ENCODE results near the gene PREPL.

Gene PREPL

DNA sequence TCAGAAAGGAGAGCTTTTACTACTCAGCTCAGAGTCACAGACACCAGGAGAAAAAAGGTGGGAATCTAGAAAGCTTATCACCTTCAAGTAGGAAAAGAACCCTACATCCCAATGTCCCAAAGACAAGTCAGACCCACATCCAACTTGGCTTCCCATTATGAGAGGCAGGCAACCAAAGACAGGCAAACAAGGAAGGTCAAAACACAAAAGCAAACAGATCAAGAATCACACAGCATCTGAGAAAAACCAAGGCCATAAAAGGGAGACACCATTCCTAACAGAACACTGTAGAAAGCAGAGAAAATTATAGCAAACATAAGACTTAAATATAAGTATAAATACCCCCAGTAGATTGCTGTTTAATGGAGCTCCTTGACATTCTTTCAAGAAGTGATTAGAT, 45.3 kb downstream of the PREPL start:
- Histone ChIP-seq H3K9me3 (ENCODE audit: control insufficient read depth, insufficient read depth, low read depth, low read length) (no peaks in the 10 kb centered on the region), H3K36me3 (ENCODE audit: control insufficient read depth in 2 of 2, insufficient read depth in 1 of 2, low read length in 2 of 2) (peaks cover 12 to 49% of the 10 kb centered on the region in 2 experiments), H3K27ac (ENCODE audit: extremely low read depth, low read depth, low read length) (no peak overlapping the region), H3K4me3 (ENCODE audit: low read depth, low read length) (no peak overlapping the region), H3K4me1 (ENCODE audit: control insufficient read depth, insufficient read depth, low read length) (no peaks in the 10 kb centered on the region)
- TF ChIP-seq ZNF629 (tag by site-specific recombination; IDR thresholded peaks at IDR 0.05) (no peak), ZNF585B (tag by site-specific recombination; IDR thresholded peaks at IDR 0.05) (no peak)
- TF ChIP-seq, protein P1, sequence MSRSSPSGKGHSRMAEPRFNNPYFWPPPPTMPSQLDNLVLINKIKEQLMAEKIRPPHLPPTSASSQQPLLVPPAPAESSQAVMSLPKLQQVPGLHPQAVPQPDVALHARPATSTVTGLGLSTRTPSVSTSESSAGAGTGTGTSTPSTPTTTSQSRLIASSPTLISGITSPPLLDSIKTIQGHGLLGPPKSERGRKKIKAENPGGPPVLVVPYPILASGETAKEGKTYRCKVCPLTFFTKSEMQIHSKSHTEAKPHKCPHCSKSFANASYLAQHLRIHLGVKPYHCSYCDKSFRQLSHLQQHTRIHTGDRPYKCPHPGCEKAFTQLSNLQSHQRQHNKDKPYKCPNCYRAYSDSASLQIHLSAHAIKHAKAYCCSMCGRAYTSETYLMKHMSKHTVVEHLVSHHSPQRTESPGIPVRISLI (tag by site-specific recombination; IDR thresholded peaks at IDR 0.05): no peak
- CTCF ChIA-PET: interaction anchor here (0.6 to 0.9 kb wide), 2 partner anchors 272 to 416 kb away, joined by 3 read pairs; no protein-coding TSS in a partner anchor
- POLR2A ChIA-PET: no interaction called here

DNA sequence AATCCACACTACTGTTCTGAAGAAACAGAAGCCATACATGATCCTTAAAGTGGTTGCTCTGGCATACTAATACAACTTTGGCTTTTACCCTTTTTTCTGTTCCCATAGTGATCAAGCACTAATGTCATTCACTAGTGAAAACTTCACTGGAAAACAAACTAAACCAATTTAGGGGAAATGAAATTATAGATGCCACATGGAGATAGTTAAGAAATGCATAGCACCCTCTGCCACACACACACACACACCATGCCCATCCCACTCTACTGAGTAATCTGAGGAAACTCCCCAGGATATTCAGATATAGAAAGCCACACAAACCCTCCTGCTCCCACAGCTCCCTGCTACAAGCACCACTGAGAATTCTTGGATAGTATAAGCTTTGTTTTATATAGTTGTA, 46.9 kb downstream of the PREPL start:
- no peak overlapping the region for H3K4me3 ChIP-seq (ENCODE audit: low read depth, low read length)
- H3K36me3 ChIP-seq (ENCODE audit: control insufficient read depth in 2 of 2, insufficient read depth in 1 of 2, low read length in 2 of 2): peaks cover 7 to 35% of the 10 kb centered on the region in 2 experiments; a peak in 2 of 3 replicates
- H3K9me3 ChIP-seq (ENCODE audit: control insufficient read depth, insufficient read depth, low read depth, low read length): no peaks in the 10 kb centered on the region
- CTCF ChIA-PET: interaction anchor here (0.5 kb wide), 1 partner anchor 165 kb away, joined by 3 read pairs; no protein-coding TSS in a partner anchor
- no peak overlapping the region for H3K27ac ChIP-seq (ENCODE audit: extremely low read depth, low read depth, low read length)
- TF ChIP-seq YY2 (tag by site-specific recombination; IDR thresholded peaks at IDR 0.05) (no peak), ZNF350 (tag by site-specific recombination; IDR thresholded peaks at IDR 0.05) (no peak), ZNF837 (tag by site-specific recombination; IDR thresholded peaks at IDR 0.05) (no peak), ZNF138 (tag by site-specific recombination; IDR thresholded peaks at IDR 0.05; ENCODE audit: borderline replicate concordance) (no peak), ZBTB7A (tag by site-specific recombination; IDR thresholded peaks at IDR 0.05; ENCODE audit: low read depth) (no peak), ZNF596 (tag by site-specific recombination; IDR thresholded peaks at IDR 0.05) (no peak), ZIC2 (tag by site-specific recombination; IDR thresholded peaks at IDR 0.05) (no peak), ZNF16 (tag by site-specific recombination; IDR thresholded peaks at IDR 0.05; ENCODE audit: low read depth) (no peak)
- TF ChIP-seq, protein P2, sequence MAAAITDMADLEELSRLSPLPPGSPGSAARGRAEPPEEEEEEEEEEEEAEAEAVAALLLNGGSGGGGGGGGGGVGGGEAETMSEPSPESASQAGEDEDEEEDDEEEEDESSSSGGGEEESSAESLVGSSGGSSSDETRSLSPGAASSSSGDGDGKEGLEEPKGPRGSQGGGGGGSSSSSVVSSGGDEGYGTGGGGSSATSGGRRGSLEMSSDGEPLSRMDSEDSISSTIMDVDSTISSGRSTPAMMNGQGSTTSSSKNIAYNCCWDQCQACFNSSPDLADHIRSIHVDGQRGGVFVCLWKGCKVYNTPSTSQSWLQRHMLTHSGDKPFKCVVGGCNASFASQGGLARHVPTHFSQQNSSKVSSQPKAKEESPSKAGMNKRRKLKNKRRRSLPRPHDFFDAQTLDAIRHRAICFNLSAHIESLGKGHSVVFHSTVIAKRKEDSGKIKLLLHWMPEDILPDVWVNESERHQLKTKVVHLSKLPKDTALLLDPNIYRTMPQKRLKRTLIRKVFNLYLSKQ (tag by site-specific recombination; IDR thresholded peaks at IDR 0.05; ENCODE audit: borderline replicate concordance): no peak
- TF ChIP-seq, protein P3, sequence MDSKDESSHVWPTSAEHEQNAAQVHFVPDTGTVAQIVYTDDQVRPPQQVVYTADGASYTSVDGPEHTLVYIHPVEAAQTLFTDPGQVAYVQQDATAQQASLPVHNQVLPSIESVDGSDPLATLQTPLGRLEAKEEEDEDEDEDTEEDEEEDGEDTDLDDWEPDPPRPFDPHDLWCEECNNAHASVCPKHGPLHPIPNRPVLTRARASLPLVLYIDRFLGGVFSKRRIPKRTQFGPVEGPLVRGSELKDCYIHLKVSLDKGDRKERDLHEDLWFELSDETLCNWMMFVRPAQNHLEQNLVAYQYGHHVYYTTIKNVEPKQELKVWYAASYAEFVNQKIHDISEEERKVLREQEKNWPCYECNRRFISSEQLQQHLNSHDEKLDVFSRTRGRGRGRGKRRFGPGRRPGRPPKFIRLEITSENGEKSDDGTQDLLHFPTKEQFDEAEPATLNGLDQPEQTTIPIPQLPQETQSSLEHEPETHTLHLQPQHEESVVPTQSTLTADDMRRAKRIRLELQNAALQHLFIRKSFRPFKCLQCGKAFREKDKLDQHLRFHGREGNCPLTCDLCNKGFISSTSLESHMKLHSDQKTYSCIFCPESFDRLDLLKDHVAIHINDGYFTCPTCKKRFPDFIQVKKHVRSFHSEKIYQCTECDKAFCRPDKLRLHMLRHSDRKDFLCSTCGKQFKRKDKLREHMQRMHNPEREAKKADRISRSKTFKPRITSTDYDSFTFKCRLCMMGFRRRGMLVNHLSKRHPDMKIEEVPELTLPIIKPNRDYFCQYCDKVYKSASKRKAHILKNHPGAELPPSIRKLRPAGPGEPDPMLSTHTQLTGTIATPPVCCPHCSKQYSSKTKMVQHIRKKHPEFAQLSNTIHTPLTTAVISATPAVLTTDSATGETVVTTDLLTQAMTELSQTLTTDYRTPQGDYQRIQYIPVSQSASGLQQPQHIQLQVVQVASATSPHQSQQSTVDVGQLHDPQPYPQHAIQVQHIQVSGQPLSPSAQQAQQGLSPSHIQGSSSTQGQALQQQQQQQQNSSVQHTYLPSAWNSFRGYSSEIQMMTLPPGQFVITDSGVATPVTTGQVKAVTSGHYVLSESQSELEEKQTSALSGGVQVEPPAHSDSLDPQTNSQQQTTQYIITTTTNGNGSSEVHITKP (tag by site-specific recombination; IDR thresholded peaks at IDR 0.05): no peak
- POLR2A ChIA-PET: no interaction called here
- no peaks in the 10 kb centered on the region for H3K4me1 ChIP-seq (ENCODE audit: control insufficient read depth, insufficient read depth, low read length)

DNA sequence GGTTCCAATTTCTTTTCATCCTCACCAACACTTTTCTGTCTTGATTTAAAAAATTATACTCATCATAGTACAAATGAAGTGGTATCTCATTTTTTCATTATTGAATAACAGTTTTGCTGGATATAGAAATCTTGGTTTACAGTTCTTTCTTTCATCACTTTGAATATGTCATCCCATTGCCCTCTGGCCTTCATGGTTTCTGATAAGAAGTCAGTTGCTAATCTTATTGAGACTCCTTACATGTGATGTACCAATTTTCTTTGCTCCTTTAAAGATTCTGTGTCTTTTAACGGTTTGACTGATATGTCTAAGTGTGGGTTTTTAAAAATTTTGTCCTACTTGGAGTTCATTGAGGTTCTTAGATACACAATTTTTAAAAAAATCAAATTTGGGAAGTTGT, 51.0 kb downstream of the PREPL start:
- H3K9me3 ChIP-seq (ENCODE audit: control insufficient read depth, insufficient read depth, low read depth, low read length): no peaks in the 10 kb centered on the region
- peaks cover 0 to 26% of the 10 kb centered on the region in 2 experiments; a peak in 2 of 3 replicates for H3K36me3 ChIP-seq (ENCODE audit: control insufficient read depth in 2 of 2, insufficient read depth in 1 of 2, low read length in 2 of 2)
- no peak overlapping the region for H3K4me3 ChIP-seq (ENCODE audit: low read depth, low read length)
- ChIA-PET CTCF (interaction anchor here (1.9 kb wide), 1 partner anchor 18 kb away, joined by 4 read pairs; no protein-coding TSS in a partner anchor), POLR2A (no interaction called here)
- TF ChIP-seq TRIM28 (IDR thresholded peaks at IDR 0.05; ENCODE audit: borderline replicate concordance, low read length) (peak; percentile 73; the same call in 1 of the 2 replicates), ZNF664 (tag by site-specific recombination; IDR thresholded peaks at IDR 0.05) (peak; percentile 32; the same call in 1 of the 2 replicates), SETDB1 (IDR thresholded peaks at IDR 0.05; ENCODE audit: insufficient read length, low read length) (peak; percentile 98), ZNF221 (tag by site-specific recombination; IDR thresholded peaks at IDR 0.05; ENCODE audit: borderline replicate concordance) (no peak), ZNF626 (tag by site-specific recombination; IDR thresholded peaks at IDR 0.05) (0 out of 2 replicates have a peak, but pooled peaks have one; percentile 44), ZNF501 (tag by site-specific recombination; IDR thresholded peaks at IDR 0.05) (no peak)
- TF ChIP-seq, protein P4, sequence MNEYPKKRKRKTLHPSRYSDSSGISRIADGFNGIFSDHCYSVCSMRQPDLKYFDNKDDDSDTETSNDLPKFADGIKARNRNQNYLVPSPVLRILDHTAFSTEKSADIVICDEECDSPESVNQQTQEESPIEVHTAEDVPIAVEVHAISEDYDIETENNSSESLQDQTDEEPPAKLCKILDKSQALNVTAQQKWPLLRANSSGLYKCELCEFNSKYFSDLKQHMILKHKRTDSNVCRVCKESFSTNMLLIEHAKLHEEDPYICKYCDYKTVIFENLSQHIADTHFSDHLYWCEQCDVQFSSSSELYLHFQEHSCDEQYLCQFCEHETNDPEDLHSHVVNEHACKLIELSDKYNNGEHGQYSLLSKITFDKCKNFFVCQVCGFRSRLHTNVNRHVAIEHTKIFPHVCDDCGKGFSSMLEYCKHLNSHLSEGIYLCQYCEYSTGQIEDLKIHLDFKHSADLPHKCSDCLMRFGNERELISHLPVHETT (tag by site-specific recombination; IDR thresholded peaks at IDR 0.05): no peak
- H3K27ac ChIP-seq (ENCODE audit: extremely low read depth, low read depth, low read length): no peak overlapping the region
- H3K4me1 ChIP-seq (ENCODE audit: control insufficient read depth, insufficient read depth, low read length): no peaks in the 10 kb centered on the region
